KMS-11 (cell line): ENCODE results near the gene WDR18.

ENCODE experiments used
- H2AFZ ChIP-seq: fragments of 200-600 bp; sonication (generic); 2 replicates; pipeline ENCODE4 v1.6.1; 2016; ENCODE audit warnings: antibody characterized with exemption, mixed run types, low read depth
- H3K27ac ChIP-seq: fragments of 200-600 bp; sonication (generic); 2 replicates; pipeline ENCODE4 v1.6.1; 2016; ENCODE audit warnings: mild to moderate bottlenecking, mixed run types
- H3K27me3 ChIP-seq: fragments of 200-600 bp; sonication (generic); 2 replicates; pipeline ENCODE4 v1.6.1; 2017; ENCODE audit warnings: mild to moderate bottlenecking, low read depth, mixed run types, moderate library complexity; ENCODE audit not compliant: insufficient read depth
- H3K36me3 ChIP-seq: fragments of 200-600 bp; sonication (generic); 2 replicates; pipeline ENCODE4 v1.6.1; 2017; ENCODE audit warnings: mild to moderate bottlenecking, mixed run types; ENCODE audit not compliant: insufficient read depth
- H3K4me1 ChIP-seq: fragments of 200-600 bp; sonication (generic); 2 replicates; pipeline ENCODE4 v1.6.1; 2016; ENCODE audit warnings: mild to moderate bottlenecking, low read depth, mixed run types; ENCODE audit not compliant: poor library complexity, severe bottlenecking
- H3K4me2 ChIP-seq: fragments of 200-600 bp; sonication (generic); 2 replicates; pipeline ENCODE4 v1.7.0; 2016; ENCODE audit warnings: mild to moderate bottlenecking, mixed run types
- H3K4me3 ChIP-seq: fragments of 200-600 bp; sonication (generic); IDR thresholded peaks from 2 replicates; pipeline ENCODE4 v1.6.1; 2017; ENCODE audit warnings: low read depth, low read length, mixed read lengths; ENCODE audit not compliant: insufficient read depth
- H3K79me2 ChIP-seq: fragments of 200-600 bp; sonication (generic); 2 replicates; pipeline ENCODE4 v1.6.1; 2016; ENCODE audit warnings: low read depth, mixed run types; ENCODE audit not compliant: insufficient read depth
- H3K9ac ChIP-seq: fragments of 200-600 bp; sonication (generic); 2 replicates; pipeline ENCODE4 v1.6.1; 2016; ENCODE audit warnings: mild to moderate bottlenecking, mixed run types
- H4K20me1 ChIP-seq: fragments of 200-600 bp; sonication (generic); 2 replicates; pipeline ENCODE4 v1.6.1; 2016; ENCODE audit warnings: mild to moderate bottlenecking, mixed run types; ENCODE audit not compliant: insufficient read depth
- CTCF ChIP-seq: fragments of 200-600 bp; sonication (generic); conservative IDR thresholded peaks from 2 replicates; pipeline ENCODE4 v1.6.1; 2017; ENCODE audit warnings: low read depth, mild to moderate bottlenecking, antibody characterized with exemption, low read length, moderate library complexity, mixed read lengths

WDR18 gene

GRCh38 chr19:938233-938923, 45.8 kb upstream of the WDR18 start:
- H3K27ac ChIP-seq = no peak overlapping the region
- no peaks in the 10 kb centered on the region for H4K20me1 ChIP-seq
- no peak overlapping the region for H3K9ac ChIP-seq
- H3K79me2 ChIP-seq = no peaks in the 10 kb centered on the region
- H2AFZ ChIP-seq = no peak overlapping the region
- H3K27me3 ChIP-seq = no peaks in the 10 kb centered on the region
- H3K4me1 ChIP-seq = peaks cover 15% of the 10 kb centered on the region
- H3K4me2 ChIP-seq = no peak overlapping the region
- no peak overlapping the region for H3K4me3 ChIP-seq
- no peak for TF ChIP-seq CTCF
- H3K36me3 ChIP-seq = no peaks in the 10 kb centered on the region

- no peak overlapping the region for H3K4me2 ChIP-seq
- H3K79me2 ChIP-seq = no peaks in the 10 kb centered on the region
- H3K9ac ChIP-seq = no peak overlapping the region
- no peaks in the 10 kb centered on the region for H4K20me1 ChIP-seq
- no peaks in the 10 kb centered on the region for H3K36me3 ChIP-seq
- peaks cover 15% of the 10 kb centered on the region for H3K4me1 ChIP-seq
- no peak overlapping the region for H2AFZ ChIP-seq
- no peaks in the 10 kb centered on the region for H3K27me3 ChIP-seq
- TF ChIP-seq CTCF = no peak
- no peak overlapping the region for H3K4me3 ChIP-seq
- no peak overlapping the region for H3K27ac ChIP-seq
Measured at GRCh38 chr19:939439-939838, 44.7 kb upstream of the WDR18 start.

GRCh38 chr19:939922-940321, 44.2 kb upstream of the WDR18 start:
- TF ChIP-seq CTCF = no peak
- H3K27ac ChIP-seq = peak overlapping the region; percentile 43; the same call in 1 of the 2 replicates
- H3K9ac ChIP-seq = no peak overlapping the region
- no peaks in the 10 kb centered on the region for H3K36me3 ChIP-seq
- no peak overlapping the region for H2AFZ ChIP-seq
- no peaks in the 10 kb centered on the region for H3K27me3 ChIP-seq
- no peak overlapping the region for H3K4me3 ChIP-seq
- no peaks in the 10 kb centered on the region; the same call in 1 of the 2 replicates for H3K79me2 ChIP-seq
- peak overlapping the region; percentile 43; the same call in 1 of the 2 replicates for H3K4me2 ChIP-seq
- H4K20me1 ChIP-seq = no peaks in the 10 kb centered on the region
- peaks cover 15% of the 10 kb centered on the region for H3K4me1 ChIP-seq

- H3K27me3 ChIP-seq = no peaks in the 10 kb centered on the region
- no peaks in the 10 kb centered on the region for H4K20me1 ChIP-seq
- peak overlapping the region; percentile 43 for H3K27ac ChIP-seq
- peak overlapping the region; percentile 63 for H3K4me2 ChIP-seq
- no peaks in the 10 kb centered on the region for H3K36me3 ChIP-seq
- H3K9ac ChIP-seq = peak overlapping the region; percentile 19; the same call in 1 of the 2 replicates
- H3K4me3 ChIP-seq = no peak overlapping the region
- no peak for TF ChIP-seq CTCF
- H3K79me2 ChIP-seq = no peaks in the 10 kb centered on the region; the same call in 1 of the 2 replicates
- peaks cover 15% of the 10 kb centered on the region for H3K4me1 ChIP-seq
- H2AFZ ChIP-seq = peak overlapping the region; percentile 34; the same call in 1 of the 2 replicates
Measured at GRCh38 chr19:940591-941291, 43.4 kb upstream of the WDR18 start.
